Effector CD8-positive, alpha-beta T cell (primary cell): ENCODE data around the gene FRMD4A.

Source experiments
- DNase-seq: peaks from one replicate; lab custom pipeline; 2025; lab: John Stamatoyannopoulos, UW

The FRMD4A gene

GRCh38 chr10:13614530-13615332, 716.0 kb downstream of the FRMD4A start:
- DNase-seq: no peak

- DNase-seq: no peak
These were observed 717.2 kb downstream of the FRMD4A start for GRCh38 chr10:13613519-13613918.

- no peak for DNase-seq
These were observed 717.9 kb downstream of the FRMD4A start for GRCh38 chr10:13612654-13613373.

GRCh38 chr10:13608246-13608853, 722.4 kb downstream of the FRMD4A start:
- no peak for DNase-seq

- DNase-seq: no peak
These were observed 726.2 kb downstream of the FRMD4A start for GRCh38 chr10:13604357-13605040.

- no peak for DNase-seq
These were observed 732.8 kb downstream of the FRMD4A start for GRCh38 chr10:13597909-13598308.

GRCh38 chr10:13594641-13595040, 736.1 kb downstream of the FRMD4A start:
- DNase-seq: no peak
